HG02763 (cell line): Measurements from ENCODE around the gene MRPL55.

Experiments used
- ATAC-seq: cut with Tn5 transposase; IDR thresholded peaks from one replicate; pipeline ENCODE4 v1.9.1; 2021; ENCODE audit warnings: mild to moderate bottlenecking, moderate library complexity; ENCODE audit not compliant: unreplicated experiment

The MRPL55 gene

DNA sequence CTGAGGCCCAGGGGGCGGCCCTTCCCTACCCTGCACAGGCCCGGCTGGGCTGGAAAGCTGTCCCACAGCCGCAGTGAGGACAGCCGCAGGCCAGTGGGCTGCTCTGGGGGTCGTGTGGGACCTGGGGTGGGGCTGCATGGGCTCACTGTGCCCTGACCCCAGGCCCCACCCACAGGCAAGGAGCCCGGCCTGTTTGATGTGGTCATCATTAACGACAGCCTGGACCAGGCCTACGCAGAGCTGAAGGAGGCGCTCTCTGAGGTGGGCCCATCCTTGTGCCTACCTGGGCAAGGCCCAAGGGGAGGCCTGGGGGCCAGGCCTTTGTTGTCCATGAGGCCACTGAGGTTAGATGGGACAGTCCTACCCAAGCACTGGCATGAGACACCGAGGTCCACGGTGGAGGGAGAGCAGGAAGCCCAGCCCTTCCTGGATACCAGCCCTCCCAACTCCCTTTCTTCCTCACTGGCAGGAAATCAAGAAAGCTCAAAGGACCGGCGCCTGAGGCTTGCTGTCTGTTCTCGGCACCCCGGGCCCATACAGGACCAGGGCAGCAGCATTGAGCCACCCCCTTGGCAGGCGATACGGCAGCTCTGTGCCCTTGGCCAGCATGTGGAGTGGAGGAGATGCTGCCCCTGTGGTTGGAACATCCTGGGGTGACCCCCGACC lies 39.2 kb upstream of the MRPL55 start:
- ATAC-seq: no peak

DNA sequence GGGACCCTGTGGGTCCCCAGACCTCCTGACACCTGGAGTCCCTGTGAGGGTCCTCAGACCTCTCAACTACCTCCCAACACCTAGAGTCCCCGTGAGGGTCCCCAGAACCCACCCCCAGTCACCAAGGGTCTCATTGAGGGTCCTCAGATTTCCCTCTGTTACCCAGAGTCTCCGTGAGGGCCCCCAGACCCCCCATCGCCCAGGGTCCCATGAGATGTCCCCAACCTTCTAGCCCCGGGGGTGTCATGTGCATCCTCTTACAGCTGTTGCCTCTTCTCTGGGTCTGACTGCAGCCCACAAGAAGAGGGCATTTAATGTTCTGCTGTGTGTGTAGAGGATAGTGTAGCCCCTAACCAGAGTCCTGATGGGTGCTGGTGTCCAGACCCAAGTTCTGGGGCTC lies 38.7 kb upstream of the MRPL55 start:
- ATAC-seq: no peak

DNA sequence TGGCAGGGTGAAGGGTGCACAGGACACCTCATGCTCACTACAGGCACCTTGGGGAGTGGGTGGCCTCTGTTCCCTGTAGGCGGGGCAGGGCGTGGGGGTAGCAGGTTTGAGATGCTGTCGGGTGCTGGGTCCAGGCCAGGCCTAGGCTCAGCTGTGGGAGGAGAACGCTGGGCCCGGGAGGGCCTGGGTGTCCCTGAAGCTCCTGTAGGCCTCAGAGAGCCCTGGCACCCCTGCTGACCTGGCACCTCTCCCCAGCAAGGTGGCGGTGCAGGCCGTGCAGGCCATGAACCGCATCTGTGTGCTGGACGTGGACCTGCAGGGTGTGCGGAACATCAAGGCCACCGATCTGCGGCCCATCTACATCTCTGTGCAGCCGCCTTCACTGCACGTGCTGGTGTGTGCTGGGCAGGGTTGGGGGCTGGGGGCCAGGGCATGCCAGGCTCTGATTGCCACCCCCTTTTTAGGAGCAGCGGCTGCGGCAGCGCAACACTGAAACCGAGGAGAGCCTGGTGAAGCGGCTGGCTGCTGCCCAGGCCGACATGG lies 38.1 kb upstream of the MRPL55 start:
- no peak for ATAC-seq

DNA sequence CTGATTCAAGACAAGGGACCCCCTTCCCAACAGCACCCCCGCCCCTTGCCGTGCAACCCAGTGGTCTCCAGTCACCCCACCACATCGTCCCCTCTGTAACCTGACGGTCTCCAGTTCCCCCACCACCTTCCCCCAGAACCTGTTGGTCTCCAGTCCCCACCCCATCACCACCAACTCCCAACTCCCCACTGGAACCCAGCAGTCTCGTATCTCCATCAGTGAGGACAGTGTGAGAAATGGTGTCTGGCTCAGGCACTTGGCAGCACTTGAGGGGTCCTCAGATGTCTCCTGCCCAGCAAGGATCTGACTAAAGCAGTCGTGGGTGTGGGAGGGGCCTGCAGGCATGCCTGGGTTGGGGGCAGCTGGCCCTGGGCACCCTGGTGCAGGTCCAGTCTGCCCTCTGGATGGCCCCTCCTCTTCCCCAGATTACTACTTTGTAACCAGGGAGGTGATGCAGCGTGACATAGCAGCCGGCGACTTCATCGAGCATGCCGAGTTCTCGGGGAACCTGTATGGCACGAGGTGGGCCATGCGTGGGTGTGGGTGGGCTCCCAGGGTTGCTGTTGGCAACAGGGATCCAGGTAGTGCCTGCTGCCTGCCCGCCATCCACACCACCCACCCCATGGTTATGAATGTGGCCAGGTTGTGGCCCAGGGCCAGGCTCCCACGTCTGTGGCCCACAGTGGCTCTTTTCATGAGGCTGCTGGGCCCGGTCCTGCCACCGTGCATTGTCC lies 37.5 kb upstream of the MRPL55 start:
- ATAC-seq: no peak

DNA sequence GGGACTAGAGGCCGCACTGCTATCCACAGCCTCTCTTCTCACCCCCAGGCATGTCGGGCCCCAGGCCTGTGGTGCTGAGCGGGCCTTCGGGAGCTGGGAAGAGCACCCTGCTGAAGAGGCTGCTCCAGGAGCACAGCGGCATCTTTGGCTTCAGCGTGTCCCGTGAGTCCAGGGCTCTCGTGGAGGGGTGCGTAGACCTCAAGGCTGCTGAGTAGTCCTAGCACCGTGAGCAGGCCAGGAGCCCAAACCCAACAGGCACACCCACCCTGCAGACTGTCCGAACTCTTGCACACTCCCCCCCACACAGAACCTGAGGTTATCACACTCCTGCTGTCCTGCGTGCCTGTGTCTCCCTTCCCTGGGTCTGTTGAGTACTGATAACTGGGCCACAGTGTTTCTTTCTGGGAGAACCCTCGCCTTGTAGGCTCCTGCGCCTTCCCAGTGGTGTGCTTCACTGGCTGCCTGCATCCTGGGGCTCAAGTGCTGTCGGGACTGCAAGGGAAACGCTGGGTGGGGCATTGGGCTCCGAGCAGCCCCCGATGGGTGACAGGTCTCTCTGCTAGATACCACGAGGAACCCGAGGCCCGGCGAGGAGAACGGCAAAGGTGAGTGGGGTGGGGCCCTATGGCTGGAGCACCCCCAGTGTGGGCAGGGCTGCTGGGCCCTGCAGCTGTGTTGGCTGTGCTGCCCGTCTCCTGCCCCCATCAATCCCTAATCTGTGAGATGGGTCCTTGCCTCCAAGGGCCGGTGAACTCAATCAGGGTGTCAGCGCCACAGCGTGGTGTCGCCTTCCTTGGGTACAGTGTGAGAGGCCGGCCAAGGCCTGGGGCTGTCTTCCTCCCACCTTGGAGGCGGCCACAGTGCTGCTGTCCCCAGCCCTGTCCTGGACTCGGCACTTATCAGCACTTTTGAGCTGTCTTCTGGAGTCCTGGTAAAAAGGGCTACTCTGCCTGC lies 36.6 kb upstream of the MRPL55 start:
- ATAC-seq: no peak

- no peak for ATAC-seq
Observed at GRCh38 chr1:228144993-228145343, 35.9 kb upstream of the MRPL55 start.

- no peak for ATAC-seq
Observed at GRCh38 chr1:228144193-228144992, 35.3 kb upstream of the MRPL55 start.

DNA sequence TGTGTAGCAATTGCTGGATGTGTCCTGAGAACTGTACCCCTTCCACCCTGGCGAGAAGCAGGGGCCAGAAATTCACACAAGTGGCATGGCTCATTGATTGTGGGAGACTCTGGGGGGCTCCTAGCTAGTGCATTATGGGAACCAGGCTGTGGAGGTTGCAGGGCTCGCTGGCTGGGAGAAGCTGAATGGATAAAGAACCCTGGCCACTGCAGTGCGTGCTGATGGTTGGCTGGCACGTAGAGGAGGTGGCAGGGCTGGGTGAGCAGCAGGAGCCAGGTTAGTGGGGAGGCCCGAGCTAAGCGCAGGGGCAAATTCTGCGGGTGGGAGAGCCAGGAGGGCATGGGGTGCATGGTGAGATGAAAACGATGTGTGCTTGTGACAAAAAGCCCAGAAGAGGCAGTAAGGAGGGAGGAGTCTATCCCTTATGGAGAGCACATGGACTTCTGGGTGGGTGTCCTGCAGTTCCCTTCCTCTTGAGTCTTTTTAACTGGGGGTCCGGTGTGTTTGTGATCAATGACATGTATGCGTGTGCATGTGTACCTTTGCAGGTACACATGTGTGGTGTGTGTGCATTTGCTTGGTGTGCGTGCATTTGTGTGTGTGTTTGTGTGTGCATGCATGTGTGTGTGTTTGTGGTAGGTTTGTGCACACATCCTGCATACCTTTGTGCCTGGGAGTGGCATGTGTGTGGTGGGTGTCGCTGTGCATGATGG lies 34.5 kb upstream of the MRPL55 start:
- no peak for ATAC-seq

- ATAC-seq: no peak
Observed at GRCh38 chr1:228142701-228143136, 33.6 kb upstream of the MRPL55 start.

- no peak for ATAC-seq
Observed at GRCh38 chr1:228142155-228142691, 33.1 kb upstream of the MRPL55 start.

DNA sequence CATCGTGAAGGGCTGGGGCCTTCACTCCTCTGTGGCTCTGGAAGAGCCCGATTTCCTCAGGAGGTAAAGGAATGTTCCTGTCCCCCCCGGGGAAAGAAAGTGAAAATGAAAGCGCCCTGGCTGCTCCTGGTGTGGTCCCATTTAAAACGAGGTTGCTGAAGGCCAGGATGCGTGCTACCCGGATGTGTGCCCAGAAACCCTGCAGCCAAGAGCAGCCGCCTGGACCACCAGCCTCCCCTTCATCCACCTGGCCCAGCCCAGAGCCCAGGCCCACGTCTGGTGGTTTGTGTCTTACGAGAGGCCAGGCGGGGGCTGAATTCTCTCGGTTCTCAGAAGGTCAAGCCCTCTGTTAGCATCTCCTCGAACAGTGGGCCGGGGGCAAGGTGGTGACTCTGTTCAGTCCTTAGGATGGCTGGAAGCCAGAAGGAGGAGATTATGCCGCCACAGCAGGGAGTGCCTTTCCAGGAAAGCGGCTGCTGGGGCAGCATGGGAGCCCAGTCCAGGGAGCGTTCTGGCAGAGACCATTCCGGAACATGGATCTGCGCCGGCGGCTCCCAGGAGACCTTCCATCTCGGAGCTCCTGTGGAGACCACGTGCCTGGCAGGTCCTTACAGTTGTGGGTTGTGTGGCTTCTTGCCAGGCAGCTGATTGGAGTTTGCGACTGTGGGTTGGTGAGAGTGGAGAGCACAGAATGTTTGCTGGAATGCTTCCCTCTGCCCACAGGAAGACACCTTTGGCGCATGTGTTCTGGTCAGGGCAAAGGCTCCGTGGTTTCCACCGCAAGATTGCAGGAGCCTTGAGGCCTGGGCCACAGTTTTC lies 32.3 kb upstream of the MRPL55 start:
- no peak for ATAC-seq

GRCh38 chr1:228140724-228141225 lies 31.7 kb upstream of the MRPL55 start:
- no peak for ATAC-seq

DNA sequence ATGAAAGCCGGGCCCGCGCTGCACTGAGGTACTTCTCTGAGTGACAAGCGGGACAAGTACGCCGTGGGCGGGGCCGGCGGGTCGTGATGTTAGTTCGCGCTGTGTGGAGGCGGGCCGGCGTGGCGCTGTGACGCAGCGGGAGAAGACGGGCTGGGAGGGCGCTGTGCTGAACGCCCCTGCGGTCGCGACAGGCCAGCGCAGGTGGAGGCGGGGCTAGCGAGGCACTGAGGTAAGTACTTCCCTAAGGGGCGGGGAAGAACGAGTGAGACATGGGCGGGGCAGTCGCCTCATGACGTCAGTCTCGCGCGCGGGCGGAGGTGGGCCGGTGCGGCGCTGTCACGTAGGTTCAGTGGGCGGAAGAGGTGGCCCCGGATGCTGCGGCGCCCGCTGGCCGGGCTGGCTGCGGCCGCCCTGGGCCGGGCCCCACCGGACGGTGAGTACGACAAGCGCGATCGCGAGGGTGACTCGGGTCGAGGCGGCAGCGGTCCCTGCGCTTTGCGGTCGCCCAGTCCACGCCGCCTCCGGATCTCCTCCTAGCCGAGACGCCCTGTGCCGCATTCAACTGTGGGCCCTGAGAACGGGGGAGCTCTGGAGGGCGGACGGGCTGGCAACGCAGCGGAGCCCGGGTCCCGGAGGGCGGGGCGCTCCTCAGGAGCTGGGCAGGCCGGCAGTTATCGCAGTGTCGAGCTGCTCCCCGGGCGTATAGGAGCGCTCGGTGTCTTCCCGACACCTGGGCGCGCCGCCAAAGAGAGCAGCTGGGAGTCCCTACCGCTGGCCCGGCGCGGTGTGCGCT lies 31.0 kb upstream of the MRPL55 start, which contains the start of gene GUK1:
Gene GUK1, plus strand, starts transcription at position 349 of the 793 bp plus-strand sequence. Its CDS starts 24 bp downstream, at position 373.
- peak; percentile 90 for ATAC-seq

DNA sequence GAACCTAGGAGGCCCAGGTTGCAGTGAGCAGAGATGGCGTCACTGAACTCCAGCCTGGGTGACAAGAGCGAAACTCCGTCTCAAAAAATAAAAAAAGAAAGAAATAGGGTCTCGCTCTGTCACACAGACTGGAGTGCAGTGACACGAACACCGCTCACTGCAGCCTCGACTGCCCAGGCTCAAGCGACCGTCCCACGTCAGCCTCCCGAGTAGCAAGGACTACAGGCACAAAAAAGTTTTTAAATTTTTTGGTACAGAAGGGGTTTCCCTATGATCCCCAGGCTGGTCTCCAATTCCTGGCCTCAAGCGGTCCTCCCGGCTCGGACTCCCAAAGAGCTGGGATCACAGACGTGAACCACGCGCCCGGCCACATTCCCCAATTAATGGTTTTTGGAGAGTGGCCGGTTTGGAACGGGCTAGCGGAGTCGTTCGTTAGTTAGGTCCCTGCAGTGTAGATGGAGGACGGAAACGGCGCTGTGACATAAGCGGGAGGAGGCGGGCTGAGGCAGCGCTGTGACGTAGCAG lies 30.4 kb upstream of the MRPL55 start:
- no peak for ATAC-seq

DNA sequence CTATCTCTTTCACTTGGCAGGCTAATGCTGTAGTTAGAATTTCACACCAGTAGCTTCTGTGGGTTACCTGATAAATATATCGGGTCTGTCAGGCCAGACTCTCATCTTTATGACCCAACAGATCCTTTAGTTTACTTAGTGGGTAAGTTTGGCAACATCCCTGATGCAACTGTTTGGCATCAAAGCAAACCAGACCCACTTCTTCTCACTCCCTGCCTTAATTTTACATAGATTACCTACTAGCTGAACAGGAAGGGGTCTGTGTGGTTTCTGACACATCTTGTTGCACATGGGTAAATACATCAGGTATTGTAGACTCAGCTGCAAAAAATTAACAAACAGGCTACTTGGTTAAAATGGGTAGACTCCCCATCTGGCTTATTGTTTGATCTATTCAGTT lies 27.8 kb upstream of the MRPL55 start:
- ATAC-seq: no peak

- ATAC-seq: no peak
Observed at GRCh38 chr1:228134591-228134990, 25.5 kb upstream of the MRPL55 start.

DNA sequence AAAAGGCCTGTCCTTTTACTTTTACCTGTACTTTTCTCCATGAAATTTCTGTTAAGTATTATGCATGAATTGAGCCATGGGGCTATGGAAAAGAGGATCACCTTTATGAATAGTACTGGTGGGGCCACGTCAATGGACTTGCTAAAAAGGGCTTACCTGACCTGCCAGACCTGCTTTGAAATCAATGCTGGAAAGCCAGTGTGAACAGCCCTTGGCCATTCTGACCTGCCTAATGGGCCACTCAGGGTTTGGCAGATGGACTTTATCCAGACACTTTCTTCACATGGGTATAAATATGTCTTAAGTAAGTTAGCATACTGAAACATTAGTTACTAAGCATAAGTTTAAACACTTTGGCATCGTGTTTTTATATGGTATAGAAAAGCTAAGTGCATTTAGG lies 22.7 kb upstream of the MRPL55 start:
- ATAC-seq: no peak
